ENCODE measurements around the gene IAPP.
"Not testable (repeated sequence)": the region's sequence is repeated elsewhere in the genome, so short reads cannot be mapped to it uniquely, and the experiment has no call there.

IAPP gene

GRCh38 chr12:21369141-21369980 is 3.3 kb upstream of the IAPP start:
- no peaks in the 10 kb centered on the region for H3K27me3 ChIP-seq (ENCODE audit: insufficient read depth, low read length)
- H3K36me3 ChIP-seq (ENCODE audit: insufficient read depth, low read length) = no peaks in the 10 kb centered on the region
- H3K79me2 ChIP-seq (ENCODE audit: insufficient read depth, low read length) = no peaks in the 10 kb centered on the region
- TF ChIP-seq, protein P1, sequence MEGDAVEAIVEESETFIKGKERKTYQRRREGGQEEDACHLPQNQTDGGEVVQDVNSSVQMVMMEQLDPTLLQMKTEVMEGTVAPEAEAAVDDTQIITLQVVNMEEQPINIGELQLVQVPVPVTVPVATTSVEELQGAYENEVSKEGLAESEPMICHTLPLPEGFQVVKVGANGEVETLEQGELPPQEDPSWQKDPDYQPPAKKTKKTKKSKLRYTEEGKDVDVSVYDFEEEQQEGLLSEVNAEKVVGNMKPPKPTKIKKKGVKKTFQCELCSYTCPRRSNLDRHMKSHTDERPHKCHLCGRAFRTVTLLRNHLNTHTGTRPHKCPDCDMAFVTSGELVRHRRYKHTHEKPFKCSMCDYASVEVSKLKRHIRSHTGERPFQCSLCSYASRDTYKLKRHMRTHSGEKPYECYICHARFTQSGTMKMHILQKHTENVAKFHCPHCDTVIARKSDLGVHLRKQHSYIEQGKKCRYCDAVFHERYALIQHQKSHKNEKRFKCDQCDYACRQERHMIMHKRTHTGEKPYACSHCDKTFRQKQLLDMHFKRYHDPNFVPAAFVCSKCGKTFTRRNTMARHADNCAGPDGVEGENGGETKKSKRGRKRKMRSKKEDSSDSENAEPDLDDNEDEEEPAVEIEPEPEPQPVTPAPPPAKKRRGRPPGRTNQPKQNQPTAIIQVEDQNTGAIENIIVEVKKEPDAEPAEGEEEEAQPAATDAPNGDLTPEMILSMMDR (IDR thresholded peaks at IDR 0.05; ENCODE audit: low read length) = no peak
- TF ChIP-seq EZH2 (IDR thresholded peaks at IDR 0.05; ENCODE audit: borderline replicate concordance, low read length) = no peak
- no peak overlapping the region for H3K9ac ChIP-seq (ENCODE audit: low read length)
- H3K9me3 ChIP-seq (ENCODE audit: low read length) = no peaks in the 10 kb centered on the region
- H3F3A ChIP-seq (ENCODE audit: insufficient read depth, low read length) = no peaks in the 10 kb centered on the region
- no peaks in the 10 kb centered on the region for H3K9me2 ChIP-seq (ENCODE audit: low read depth, low read length)
- H3K4me3 ChIP-seq (ENCODE audit: low read depth, low read length, poor library complexity, severe bottlenecking) = no peak overlapping the region
- H2AFZ ChIP-seq (ENCODE audit: low read length) = no peak overlapping the region
- H3K27ac ChIP-seq (ENCODE audit: low read depth, low read length, poor library complexity, severe bottlenecking) = no peak overlapping the region
- no peaks in the 10 kb centered on the region for H3K4me1 ChIP-seq (ENCODE audit: insufficient read depth, low read length, severe bottlenecking)
- H3K4me2 ChIP-seq (ENCODE audit: low read length) = no peak overlapping the region
- H4K20me1 ChIP-seq (ENCODE audit: insufficient read depth, low read length) = no peaks in the 10 kb centered on the region

GRCh38 chr12:21370845-21371449 is 1.8 kb upstream of the IAPP start:
- Histone ChIP-seq H2AFZ (ENCODE audit: low read length) (no peak overlapping the region), H3K27me3 (ENCODE audit: insufficient read depth, low read length) (no peaks in the 10 kb centered on the region), H4K20me1 (ENCODE audit: insufficient read depth, low read length) (no peaks in the 10 kb centered on the region), H3K4me1 (ENCODE audit: insufficient read depth, low read length, severe bottlenecking) (no peaks in the 10 kb centered on the region), H3K79me2 (ENCODE audit: insufficient read depth, low read length) (no peaks in the 10 kb centered on the region), H3K4me3 (ENCODE audit: low read depth, low read length, poor library complexity, severe bottlenecking) (no peak overlapping the region), H3K4me2 (ENCODE audit: low read length) (no peak overlapping the region), H3K9ac (ENCODE audit: low read length) (no peak overlapping the region), H3K9me3 (ENCODE audit: low read length) (no peaks in the 10 kb centered on the region), H3K27ac (ENCODE audit: low read depth, low read length, poor library complexity, severe bottlenecking) (no peak overlapping the region), H3K36me3 (ENCODE audit: insufficient read depth, low read length) (no peaks in the 10 kb centered on the region), H3K9me2 (ENCODE audit: low read depth, low read length) (no peaks in the 10 kb centered on the region), H3F3A (ENCODE audit: insufficient read depth, low read length) (no peaks in the 10 kb centered on the region)
- TF ChIP-seq, protein P1 (IDR thresholded peaks at IDR 0.05; ENCODE audit: low read length) = no peak
- TF ChIP-seq EZH2 (IDR thresholded peaks at IDR 0.05; ENCODE audit: borderline replicate concordance, low read length) = no peak

GRCh38 chr12:21379218-21379617 is 6.5 kb downstream of the IAPP start:
- Histone ChIP-seq H3K4me2 (ENCODE audit: low read length) (no peak overlapping the region), H2AFZ (ENCODE audit: low read length) (no peak overlapping the region), H3K27me3 (ENCODE audit: insufficient read depth, low read length) (no peaks in the 10 kb centered on the region), H3K36me3 (ENCODE audit: insufficient read depth, low read length) (no peaks in the 10 kb centered on the region), H3K9ac (ENCODE audit: low read length) (no peak overlapping the region), H3K4me3 (ENCODE audit: low read depth, low read length, poor library complexity, severe bottlenecking) (no peak overlapping the region), H3K9me3 (ENCODE audit: low read length) (no peaks in the 10 kb centered on the region), H4K20me1 (ENCODE audit: insufficient read depth, low read length) (no peaks in the 10 kb centered on the region), H3K27ac (ENCODE audit: low read depth, low read length, poor library complexity, severe bottlenecking) (no peak overlapping the region), H3K9me2 (ENCODE audit: low read depth, low read length) (no peaks in the 10 kb centered on the region), H3K4me1 (ENCODE audit: insufficient read depth, low read length, severe bottlenecking) (no peaks in the 10 kb centered on the region), H3F3A (ENCODE audit: insufficient read depth, low read length) (no peaks in the 10 kb centered on the region), H3K79me2 (ENCODE audit: insufficient read depth, low read length) (no peaks in the 10 kb centered on the region)
- TF ChIP-seq, protein P1 (IDR thresholded peaks at IDR 0.05; ENCODE audit: low read length) = no peak
- no peak for TF ChIP-seq EZH2 (IDR thresholded peaks at IDR 0.05; ENCODE audit: borderline replicate concordance, low read length)

DNA sequence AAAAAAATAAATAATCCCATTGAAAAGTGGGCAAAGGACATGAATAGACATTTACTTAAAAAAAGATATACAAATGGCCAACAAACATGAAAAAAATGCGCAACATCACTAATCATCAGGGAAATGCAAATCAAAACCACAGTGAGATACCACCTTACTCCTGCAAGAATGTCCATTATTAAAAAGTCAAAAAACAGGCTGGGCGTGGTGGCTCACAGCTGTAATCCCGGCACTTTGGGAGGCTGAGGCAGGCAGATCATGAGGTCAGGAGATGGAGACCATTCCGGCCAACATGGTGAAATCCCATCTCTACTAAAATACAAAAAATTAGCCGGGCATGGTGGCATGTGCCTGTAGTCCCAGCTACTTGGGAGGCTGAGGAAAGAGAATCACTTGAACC is 8.6 kb downstream of the IAPP start:
- not testable (repeated sequence) for H3K4me2 ChIP-seq (ENCODE audit: low read length); H3K27me3 ChIP-seq (ENCODE audit: insufficient read depth, low read length); H3K4me3 ChIP-seq (ENCODE audit: low read depth, low read length, poor library complexity, severe bottlenecking); H3K9ac ChIP-seq (ENCODE audit: low read length); H3K79me2 ChIP-seq (ENCODE audit: insufficient read depth, low read length); H3K36me3 ChIP-seq (ENCODE audit: insufficient read depth, low read length); H3K9me3 ChIP-seq (ENCODE audit: low read length); H2AFZ ChIP-seq (ENCODE audit: low read length); H3F3A ChIP-seq (ENCODE audit: insufficient read depth, low read length); H3K27ac ChIP-seq (ENCODE audit: low read depth, low read length, poor library complexity, severe bottlenecking); H4K20me1 ChIP-seq (ENCODE audit: insufficient read depth, low read length); H3K4me1 ChIP-seq (ENCODE audit: insufficient read depth, low read length, severe bottlenecking); H3K9me2 ChIP-seq (ENCODE audit: low read depth, low read length)
